Osteocyte (in vitro differentiated cells): Measurements from ENCODE around the gene ARL1. TPM values are rescaled to one million over a fixed set of nuclear protein-coding genes. Genes with fewer than 3 reads are reported as not detected.
"Not testable (repeated sequence)": the region's sequence is repeated elsewhere in the genome, so short reads cannot be mapped to it uniquely, and the experiment has no call there.

ENCODE experiments used
- DNase-seq: peaks from one replicate; pipeline ENCODE4 v3.0.0; 2021; ENCODE audit warnings: mixed read lengths; ENCODE audit not compliant: unreplicated experiment; ENCODE audit errors: extremely low spot score
- H3K27ac Mint-ChIP-seq: one replicate; pipeline ENCODE4 v1.8.0; 2021; ENCODE audit warnings: mild to moderate bottlenecking, mixed read lengths; ENCODE audit not compliant: unreplicated experiment
- H3K27me3 Mint-ChIP-seq: one replicate; pipeline ENCODE4 v1.8.0; 2021; ENCODE audit warnings: mixed read lengths; ENCODE audit not compliant: unreplicated experiment
- H3K36me3 Mint-ChIP-seq: one replicate; pipeline ENCODE4 v1.8.0; 2021; ENCODE audit warnings: mixed read lengths; ENCODE audit not compliant: unreplicated experiment
- H3K4me1 Mint-ChIP-seq: one replicate; pipeline ENCODE4 v1.8.0; 2021; ENCODE audit warnings: mixed read lengths; ENCODE audit not compliant: unreplicated experiment
- H3K4me3 Mint-ChIP-seq: one replicate; pipeline ENCODE4 v1.8.0; 2021; ENCODE audit warnings: mild to moderate bottlenecking, moderate library complexity, mixed read lengths; ENCODE audit not compliant: unreplicated experiment
- H3K9me3 Mint-ChIP-seq: one replicate; pipeline ENCODE4 v1.8.0; 2021; ENCODE audit warnings: mixed read lengths; ENCODE audit not compliant: unreplicated experiment
- CTCF ChIP-seq: fragments of 200-600 bp; sonication (generic); IDR thresholded peaks from 2 replicates; pipeline ENCODE4 v1.5.0; 2021; ENCODE audit warnings: antibody characterized with exemption, mild to moderate bottlenecking, moderate library complexity
- total RNA-seq: library from RNA; stranded (reverse); gene quantifications from 2 replicates; pipeline ENCODE4 v1.2.1, GENCODE V29; 2021

ARL1 gene
- total RNA-seq, 1 donor from 2014 or later = 109 TPM

GRCh38 chr12:101436136-101436535 is 28.6 kb upstream of the ARL1 start:
- Mint-ChIP-seq H3K27ac (no peak overlapping the region), H3K9me3 (no peaks in the 10 kb centered on the region), H3K27me3 (no peaks in the 10 kb centered on the region), H3K36me3 (no peaks in the 10 kb centered on the region), H3K4me3 (no peak overlapping the region), H3K4me1 (no peaks in the 10 kb centered on the region)
- TF ChIP-seq CTCF = no peak
- no peak for DNase-seq

- TF ChIP-seq CTCF = no peak
- H3K4me3 Mint-ChIP-seq = no peak overlapping the region
- no peaks in the 10 kb centered on the region for H3K4me1 Mint-ChIP-seq
- no peak overlapping the region for H3K27ac Mint-ChIP-seq
- H3K9me3 Mint-ChIP-seq = no peaks in the 10 kb centered on the region
- H3K36me3 Mint-ChIP-seq = no peaks in the 10 kb centered on the region
- no peak for DNase-seq
- H3K27me3 Mint-ChIP-seq = no peaks in the 10 kb centered on the region
These were observed 22.9 kb upstream of the ARL1 start for GRCh38 chr12:101430456-101430855.

- no peaks in the 10 kb centered on the region for H3K4me1 Mint-ChIP-seq
- no peak for TF ChIP-seq CTCF
These were observed 17.0 kb upstream of the ARL1 start for GRCh38 chr12:101424620-101425019.

GRCh38 chr12:101422066-101422465 is 14.5 kb upstream of the ARL1 start:
- H3K9me3 Mint-ChIP-seq, H3K4me3 Mint-ChIP-seq, H3K36me3 Mint-ChIP-seq, H3K4me1 Mint-ChIP-seq, DNase-seq, H3K27ac Mint-ChIP-seq, H3K27me3 Mint-ChIP-seq: not testable (repeated sequence)

More at GRCh38 chr12:101424620-101425019, 17.0 kb upstream of the ARL1 start:
- H3K27me3 Mint-ChIP-seq = no peaks in the 10 kb centered on the region
- no peak overlapping the region for H3K4me3 Mint-ChIP-seq
- H3K36me3 Mint-ChIP-seq = no peaks in the 10 kb centered on the region
- H3K9me3 Mint-ChIP-seq = no peaks in the 10 kb centered on the region
- no peak for DNase-seq
- H3K27ac Mint-ChIP-seq = no peak overlapping the region

- Mint-ChIP-seq H3K36me3 (no peaks in the 10 kb centered on the region), H3K27ac (no peak overlapping the region), H3K27me3 (peaks cover 22% of the 10 kb centered on the region), H3K4me3 (no peak overlapping the region), H3K9me3 (no peaks in the 10 kb centered on the region), H3K4me1 (no peaks in the 10 kb centered on the region)
- TF ChIP-seq CTCF = no peak
- no peak for DNase-seq
These were observed 7.7 kb upstream of the ARL1 start for GRCh38 chr12:101415228-101415627.

GRCh38 chr12:101414533-101415119 is 7.1 kb upstream of the ARL1 start:
- Mint-ChIP-seq H3K4me3 (no peak overlapping the region), H3K9me3 (no peaks in the 10 kb centered on the region), H3K36me3 (no peaks in the 10 kb centered on the region), H3K4me1 (no peaks in the 10 kb centered on the region), H3K27me3 (peaks cover 22% of the 10 kb centered on the region), H3K27ac (no peak overlapping the region)
- no peak for DNase-seq
- peak; percentile 67 for TF ChIP-seq CTCF

GRCh38 chr12:101410169-101410568 is 2.6 kb upstream of the ARL1 start:
- not testable (repeated sequence) for H3K27ac Mint-ChIP-seq, H3K36me3 Mint-ChIP-seq, H3K9me3 Mint-ChIP-seq, DNase-seq
- Mint-ChIP-seq H3K4me1 (peaks cover 22% of the 10 kb centered on the region), H3K27me3 (peaks cover 18% of the 10 kb centered on the region), H3K4me3 (peak overlapping the region; percentile 14)
